PC-9 (cell line): ENCODE results near the gene ADAMTS16.

Source experiments
- EZH2 ChIP-seq: fragments of 200-600 bp; sonication (generic); IDR thresholded peaks from 2 replicates; pipeline ENCODE4 v1.8.0; 2017; ENCODE audit warnings: antibody characterized with exemption, low read depth
- TF ChIP-seq, protein P1 (sequence below): fragments of 200-600 bp; sonication (generic); conservative IDR thresholded peaks from 2 replicates; pipeline ENCODE4 v1.6.1; 2017; ENCODE audit warnings: mixed run types, antibody characterized with exemption, mild to moderate bottlenecking, moderate library complexity

DNA sequence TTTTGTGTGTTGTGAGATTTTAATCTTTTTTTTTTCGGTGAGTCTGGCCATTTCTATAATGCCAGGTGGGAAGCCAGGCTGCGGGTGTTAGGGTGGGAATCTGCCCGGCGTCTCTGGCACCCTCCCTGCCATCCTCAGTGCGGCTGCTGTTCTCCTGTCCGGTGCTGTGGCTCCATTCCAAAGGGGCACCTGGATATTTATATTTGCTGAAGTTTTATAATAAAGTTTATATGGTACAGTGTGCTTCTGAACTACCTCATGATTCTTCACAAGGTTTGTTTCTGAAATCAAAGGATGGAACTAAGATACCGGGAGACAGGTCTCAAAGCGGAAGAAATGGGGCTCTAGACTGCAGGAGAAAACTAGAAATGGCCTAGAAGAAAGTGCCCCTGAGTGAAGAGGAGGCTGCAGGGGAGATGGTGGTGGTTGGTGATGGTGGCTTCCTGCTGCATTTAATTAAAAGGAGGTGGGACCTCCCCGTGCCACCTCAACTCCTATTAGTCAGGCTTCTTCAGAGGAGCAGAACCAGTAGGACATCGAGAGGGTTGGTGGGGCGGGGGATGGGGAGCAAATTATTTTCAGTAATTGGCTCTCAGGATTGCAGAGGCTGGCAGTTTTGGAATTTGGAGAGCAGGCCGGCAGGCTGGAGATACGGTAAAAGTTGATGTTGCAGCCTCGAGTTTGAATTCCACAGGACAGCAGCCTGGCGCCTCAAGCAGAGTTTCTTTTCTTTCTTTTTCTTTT, 180.1 kb downstream of the ADAMTS16 start:
- TF ChIP-seq EZH2, result no peak
- TF ChIP-seq, protein P1, sequence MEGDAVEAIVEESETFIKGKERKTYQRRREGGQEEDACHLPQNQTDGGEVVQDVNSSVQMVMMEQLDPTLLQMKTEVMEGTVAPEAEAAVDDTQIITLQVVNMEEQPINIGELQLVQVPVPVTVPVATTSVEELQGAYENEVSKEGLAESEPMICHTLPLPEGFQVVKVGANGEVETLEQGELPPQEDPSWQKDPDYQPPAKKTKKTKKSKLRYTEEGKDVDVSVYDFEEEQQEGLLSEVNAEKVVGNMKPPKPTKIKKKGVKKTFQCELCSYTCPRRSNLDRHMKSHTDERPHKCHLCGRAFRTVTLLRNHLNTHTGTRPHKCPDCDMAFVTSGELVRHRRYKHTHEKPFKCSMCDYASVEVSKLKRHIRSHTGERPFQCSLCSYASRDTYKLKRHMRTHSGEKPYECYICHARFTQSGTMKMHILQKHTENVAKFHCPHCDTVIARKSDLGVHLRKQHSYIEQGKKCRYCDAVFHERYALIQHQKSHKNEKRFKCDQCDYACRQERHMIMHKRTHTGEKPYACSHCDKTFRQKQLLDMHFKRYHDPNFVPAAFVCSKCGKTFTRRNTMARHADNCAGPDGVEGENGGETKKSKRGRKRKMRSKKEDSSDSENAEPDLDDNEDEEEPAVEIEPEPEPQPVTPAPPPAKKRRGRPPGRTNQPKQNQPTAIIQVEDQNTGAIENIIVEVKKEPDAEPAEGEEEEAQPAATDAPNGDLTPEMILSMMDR, result no peak
